NCI-H69 (cell line): ENCODE data around the gene CARM1.
"Not testable (repeated sequence)": the region's sequence is repeated elsewhere in the genome, so short reads cannot be mapped to it uniquely, and the experiment has no call there.

Experiments
- DNase-seq: peaks from one replicate; lab custom pipeline; 2025; lab: John Stamatoyannopoulos, UW

Gene CARM1

GRCh38 chr19:10872546-10873107 is 1.3 kb downstream of the CARM1 start:
- DNase-seq, result peak; percentile 37

GRCh38 chr19:10874024-10874423 is 2.7 kb downstream of the CARM1 start:
- DNase-seq, result no peak

- DNase-seq, result no peak
Measured at GRCh38 chr19:10876459-10877240, 5.3 kb downstream of the CARM1 start.

GRCh38 chr19:10877608-10878007 is 6.3 kb downstream of the CARM1 start:
- DNase-seq, result not testable (repeated sequence)

GRCh38 chr19:10878253-10878652 is 6.9 kb downstream of the CARM1 start:
- no peak for DNase-seq

GRCh38 chr19:10881403-10882107 is 10.2 kb downstream of the CARM1 start:
- no peak for DNase-seq

- DNase-seq, result no peak
Measured at GRCh38 chr19:10882108-10882457, 10.7 kb downstream of the CARM1 start.

GRCh38 chr19:10884274-10884673 is 12.9 kb downstream of the CARM1 start:
- DNase-seq, result peak; percentile 14

- peak; percentile 47 for DNase-seq
Measured at GRCh38 chr19:10885201-10886169, 14.1 kb downstream of the CARM1 start.

- DNase-seq, result peak; percentile 70
Measured at GRCh38 chr19:10887616-10888367, 16.4 kb downstream of the CARM1 start.

- DNase-seq, result peak; percentile 99
Measured at GRCh38 chr19:10888421-10888866, 17.1 kb downstream of the CARM1 start.

GRCh38 chr19:10889880-10890279 is 18.5 kb downstream of the CARM1 start:
- no peak for DNase-seq

- peak; percentile 93 for DNase-seq
Measured at GRCh38 chr19:10891405-10892086, 20.2 kb downstream of the CARM1 start.

- peak; percentile 65 for DNase-seq
Measured at GRCh38 chr19:10892256-10892655, 20.9 kb downstream of the CARM1 start.

- DNase-seq, result peak; percentile 36
Measured at GRCh38 chr19:10894911-10895213, 23.5 kb downstream of the CARM1 start.

GRCh38 chr19:10895363-10895762 is 24.0 kb downstream of the CARM1 start:
- DNase-seq, result no peak

- no peak for DNase-seq
Measured at GRCh38 chr19:10895920-10896319, 24.6 kb downstream of the CARM1 start.

- DNase-seq, result peak; percentile 93
Measured at GRCh38 chr19:10896851-10897526, 25.6 kb downstream of the CARM1 start.

GRCh38 chr19:10898633-10899032 is 27.3 kb downstream of the CARM1 start:
- DNase-seq, result no peak

- peak; percentile 95 for DNase-seq
Measured at GRCh38 chr19:10899151-10899653, 27.8 kb downstream of the CARM1 start.
